Middle frontal gyrus (tissue), 1 donor: ENCODE measurements around the gene SERPINA3.
"Not testable (repeated sequence)": the region's sequence is repeated elsewhere in the genome, so short reads cannot be mapped to it uniquely, and the experiment has no call there.

Experiments
- DNase-seq: peaks from one replicate; pipeline ENCODE4 v3.0.0-alpha.2; 2015; ENCODE audit warnings: low spot score; ENCODE audit errors: extremely low spot score

Gene SERPINA3

GRCh38 chr14:94584591-94585280, 27.5 kb upstream of the SERPINA3 start:
- DNase-seq, result no peak

GRCh38 chr14:94586635-94587034, 25.6 kb upstream of the SERPINA3 start:
- DNase-seq, result no peak

- no peak for DNase-seq
Measured at GRCh38 chr14:94588311-94588710, 23.9 kb upstream of the SERPINA3 start.

GRCh38 chr14:94591073-94591472, 21.1 kb upstream of the SERPINA3 start:
- DNase-seq, result no peak

- DNase-seq, result no peak
Measured at GRCh38 chr14:94591871-94592270, 20.3 kb upstream of the SERPINA3 start.

- DNase-seq, result no peak
Measured at GRCh38 chr14:94592457-94592856, 19.7 kb upstream of the SERPINA3 start.

GRCh38 chr14:94593376-94593748, 18.8 kb upstream of the SERPINA3 start:
- no peak for DNase-seq

GRCh38 chr14:94593749-94594431, 18.3 kb upstream of the SERPINA3 start:
- DNase-seq, result no peak

- no peak for DNase-seq
Measured at GRCh38 chr14:94594441-94594840, 17.8 kb upstream of the SERPINA3 start.

- no peak for DNase-seq
Measured at GRCh38 chr14:94595912-94596311, 16.3 kb upstream of the SERPINA3 start.

GRCh38 chr14:94596361-94596760, 15.8 kb upstream of the SERPINA3 start:
- DNase-seq, result no peak

- no peak for DNase-seq
Measured at GRCh38 chr14:94597788-94598187, 14.4 kb upstream of the SERPINA3 start.

- no peak for DNase-seq
Measured at GRCh38 chr14:94598506-94598815, 13.7 kb upstream of the SERPINA3 start.

GRCh38 chr14:94598816-94599655, 13.2 kb upstream of the SERPINA3 start:
- DNase-seq, result peak; percentile 47

GRCh38 chr14:94599656-94600004, 12.6 kb upstream of the SERPINA3 start:
- no peak for DNase-seq

GRCh38 chr14:94600148-94600545, 12.0 kb upstream of the SERPINA3 start:
- no peak for DNase-seq

- peak; percentile 50 for DNase-seq
Measured at GRCh38 chr14:94601884-94602391, 10.3 kb upstream of the SERPINA3 start.

- DNase-seq, result no peak
Measured at GRCh38 chr14:94602722-94603121, 9.5 kb upstream of the SERPINA3 start.

GRCh38 chr14:94605361-94605760, 6.8 kb upstream of the SERPINA3 start:
- DNase-seq, result no peak

- DNase-seq, result not testable (repeated sequence)
Measured at GRCh38 chr14:94608966-94609365, 3.2 kb upstream of the SERPINA3 start.

GRCh38 chr14:94611179-94611578, 1.0 kb upstream of the SERPINA3 start:
- no peak for DNase-seq
